Mesothelial cell of epicardium (in vitro differentiated cells): ENCODE data around the gene METTL15. TPM values are rescaled to one million over a fixed set of nuclear protein-coding genes. Genes with fewer than 3 reads are reported as not detected.
"Not testable (repeated sequence)": the region's sequence is repeated elsewhere in the genome, so short reads cannot be mapped to it uniquely, and the experiment has no call there.

Experiments
- DNase-seq, 2 experiments: peaks; one replicate each; pipeline ENCODE4 v3.0.0; 2021; ENCODE audit warnings: low spot score in 2 of 2; ENCODE audit not compliant: unreplicated experiment in 2 of 2
- H3K27ac Mint-ChIP-seq: 2 replicates; pipeline ENCODE4 v1.8.0; 2021; ENCODE audit warnings: mixed read lengths
- H3K27me3 Mint-ChIP-seq: 2 replicates; pipeline ENCODE4 v1.8.0; 2021; ENCODE audit warnings: low read depth, mixed read lengths
- H3K36me3 Mint-ChIP-seq: 2 replicates; pipeline ENCODE4 v1.8.0; 2021; ENCODE audit warnings: mixed read lengths
- H3K4me1 Mint-ChIP-seq: 2 replicates; pipeline ENCODE4 v1.8.0; 2021; ENCODE audit warnings: mixed read lengths
- H3K4me3 Mint-ChIP-seq: 2 replicates; pipeline ENCODE4 v1.8.0; 2021; ENCODE audit warnings: mild to moderate bottlenecking, moderate library complexity, mixed read lengths
- H3K9me3 Mint-ChIP-seq: 2 replicates; pipeline ENCODE4 v1.8.0; 2021; ENCODE audit warnings: mixed read lengths
- total RNA-seq: library from RNA; stranded (reverse); gene quantifications from 3 replicates; pipeline ENCODE4 v1.2.1, GENCODE V29; 2021
- TF ChIP-seq, protein P1 (sequence below): fragments of 200-600 bp; sonication (generic); IDR thresholded peaks from one replicate; pipeline ENCODE4 v1.5.0; 2021; ENCODE audit warnings: antibody characterized with exemption; ENCODE audit not compliant: unreplicated experiment

The METTL15 gene
- total RNA-seq, 1 donor from 2014 or later, result 24.0 TPM

DNA sequence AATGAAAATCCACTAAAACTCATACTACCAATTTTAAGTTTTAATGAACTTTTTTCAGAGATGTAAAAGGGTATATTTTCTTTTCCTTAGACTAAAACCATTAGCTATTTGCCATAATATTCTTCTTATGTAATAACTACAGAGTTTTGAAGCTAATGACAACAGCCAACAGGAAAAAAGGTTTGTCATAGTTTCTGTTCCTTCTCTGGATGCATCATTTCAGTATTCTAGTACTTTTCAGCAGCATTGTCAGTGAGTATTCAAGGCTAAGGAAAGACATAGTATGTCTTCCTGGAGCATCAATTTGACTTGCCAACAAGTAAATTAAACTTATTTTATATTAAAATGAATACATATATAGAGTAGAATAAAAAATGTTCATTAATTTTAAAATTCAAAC lies 166.0 kb downstream of the METTL15 start:
- Mint-ChIP-seq H3K36me3 (peaks cover 10% of the 10 kb centered on the region), H3K27ac (no peak overlapping the region), H3K27me3 (no peaks in the 10 kb centered on the region), H3K4me1 (no peaks in the 10 kb centered on the region), H3K4me3 (no peak overlapping the region), H3K9me3 (peaks cover 11% of the 10 kb centered on the region)
- TF ChIP-seq, protein P1, sequence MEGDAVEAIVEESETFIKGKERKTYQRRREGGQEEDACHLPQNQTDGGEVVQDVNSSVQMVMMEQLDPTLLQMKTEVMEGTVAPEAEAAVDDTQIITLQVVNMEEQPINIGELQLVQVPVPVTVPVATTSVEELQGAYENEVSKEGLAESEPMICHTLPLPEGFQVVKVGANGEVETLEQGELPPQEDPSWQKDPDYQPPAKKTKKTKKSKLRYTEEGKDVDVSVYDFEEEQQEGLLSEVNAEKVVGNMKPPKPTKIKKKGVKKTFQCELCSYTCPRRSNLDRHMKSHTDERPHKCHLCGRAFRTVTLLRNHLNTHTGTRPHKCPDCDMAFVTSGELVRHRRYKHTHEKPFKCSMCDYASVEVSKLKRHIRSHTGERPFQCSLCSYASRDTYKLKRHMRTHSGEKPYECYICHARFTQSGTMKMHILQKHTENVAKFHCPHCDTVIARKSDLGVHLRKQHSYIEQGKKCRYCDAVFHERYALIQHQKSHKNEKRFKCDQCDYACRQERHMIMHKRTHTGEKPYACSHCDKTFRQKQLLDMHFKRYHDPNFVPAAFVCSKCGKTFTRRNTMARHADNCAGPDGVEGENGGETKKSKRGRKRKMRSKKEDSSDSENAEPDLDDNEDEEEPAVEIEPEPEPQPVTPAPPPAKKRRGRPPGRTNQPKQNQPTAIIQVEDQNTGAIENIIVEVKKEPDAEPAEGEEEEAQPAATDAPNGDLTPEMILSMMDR, result no peak
- DNase-seq, result no peak

DNA sequence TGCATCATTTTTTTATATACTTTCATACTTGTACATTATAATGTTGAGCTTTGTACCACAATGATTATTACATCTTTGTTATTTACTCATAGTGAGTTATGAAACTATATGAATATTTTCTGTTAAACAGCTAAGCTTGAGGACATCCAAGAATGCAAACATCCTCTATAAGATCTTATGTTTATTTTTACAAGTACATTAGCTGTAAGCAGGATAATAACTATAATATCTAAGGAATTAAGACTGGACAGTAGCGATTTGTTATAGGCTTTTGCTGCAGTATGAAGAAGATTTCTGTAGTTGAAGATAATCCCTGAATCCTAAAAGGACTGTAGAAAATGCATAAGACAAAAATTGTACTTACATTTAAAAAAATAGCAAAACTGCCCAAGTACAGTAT lies 176.0 kb downstream of the METTL15 start:
- Mint-ChIP-seq H3K27ac (no peak overlapping the region), H3K27me3 (no peaks in the 10 kb centered on the region), H3K36me3 (peaks cover 8% of the 10 kb centered on the region), H3K9me3 (peaks cover 9% of the 10 kb centered on the region), H3K4me3 (no peak overlapping the region), H3K4me1 (no peaks in the 10 kb centered on the region)
- no peak for DNase-seq
- TF ChIP-seq, protein P1, result no peak

DNA sequence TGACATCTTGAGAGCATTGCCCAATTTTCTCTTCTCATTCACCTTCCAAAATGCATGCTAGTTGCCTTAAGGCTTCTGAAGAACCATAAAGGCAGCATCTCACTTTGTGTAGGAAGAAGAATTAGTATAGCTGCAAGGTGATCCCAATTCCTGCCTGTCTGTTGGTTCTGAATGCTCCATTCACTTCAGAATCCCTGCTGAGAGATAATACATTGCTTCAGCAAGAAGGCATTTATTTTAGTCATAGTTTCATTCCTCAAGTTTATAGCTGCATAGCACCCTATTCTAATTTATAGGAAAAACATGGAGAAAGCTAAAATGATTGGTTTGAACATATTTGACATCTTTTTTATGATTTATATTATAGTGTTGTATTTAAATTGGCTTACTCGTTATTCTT lies 181.3 kb downstream of the METTL15 start:
- no peaks in the 10 kb centered on the region for H3K27me3 Mint-ChIP-seq
- no peaks in the 10 kb centered on the region for H3K4me1 Mint-ChIP-seq
- H3K4me3 Mint-ChIP-seq, result no peak overlapping the region
- H3K27ac Mint-ChIP-seq, result no peak overlapping the region
- TF ChIP-seq, protein P1, result no peak
- H3K9me3 Mint-ChIP-seq, result no peaks in the 10 kb centered on the region
- peaks cover 17% of the 10 kb centered on the region for H3K36me3 Mint-ChIP-seq
- DNase-seq, result no peak

DNA sequence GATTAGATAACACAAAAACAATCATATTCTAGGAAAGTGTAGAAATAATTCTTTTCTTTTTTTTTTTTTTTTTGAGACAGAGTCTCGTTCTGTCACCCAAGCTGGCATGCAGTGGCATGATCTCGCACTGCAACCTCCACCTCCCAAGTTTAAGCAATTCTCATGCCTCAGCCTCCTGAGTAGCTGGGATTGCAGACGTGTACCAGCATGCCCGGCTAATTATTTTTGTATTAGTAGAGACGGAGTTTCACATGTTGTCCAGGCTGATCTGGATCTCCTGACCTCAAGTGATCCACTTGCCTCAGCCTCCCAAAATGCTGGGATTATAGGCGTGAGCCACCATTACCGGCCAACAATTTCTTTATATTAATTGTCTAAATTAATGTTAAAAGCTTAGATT lies 182.8 kb downstream of the METTL15 start:
- not testable (repeated sequence) for H3K27me3 Mint-ChIP-seq, H3K4me3 Mint-ChIP-seq

DNA sequence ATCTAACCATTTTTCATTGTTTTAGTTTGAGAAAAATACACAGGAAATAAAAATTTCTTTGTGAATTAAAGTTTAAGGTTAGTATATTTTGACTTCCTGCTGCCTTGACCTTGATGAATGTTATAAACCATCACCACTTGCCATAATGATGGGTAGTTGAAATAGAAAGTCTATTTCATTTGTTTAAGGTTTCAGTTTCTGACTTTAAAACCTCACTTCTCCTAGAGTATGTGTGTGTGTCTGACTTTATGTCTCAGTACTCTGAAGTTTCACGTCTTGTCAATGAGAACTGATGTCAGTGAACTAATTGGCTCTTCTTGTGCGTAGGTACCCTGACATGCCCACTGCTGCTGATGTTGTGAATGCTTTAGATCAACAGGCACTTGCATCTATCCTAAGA lies 188.2 kb downstream of the METTL15 start:
- DNase-seq, result no peak
- Mint-ChIP-seq H3K27ac (no peak overlapping the region), H3K36me3 (peaks cover 23% of the 10 kb centered on the region), H3K4me3 (no peak overlapping the region), H3K27me3 (no peaks in the 10 kb centered on the region), H3K9me3 (no peaks in the 10 kb centered on the region), H3K4me1 (no peaks in the 10 kb centered on the region)
- TF ChIP-seq, protein P1, result no peak

More for the DNA sequence above, 182.8 kb downstream of the METTL15 start:
- peaks cover 17% of the 10 kb centered on the region for H3K36me3 Mint-ChIP-seq
- not testable (repeated sequence) for H3K9me3 Mint-ChIP-seq, H3K4me1 Mint-ChIP-seq, DNase-seq, H3K27ac Mint-ChIP-seq

DNA sequence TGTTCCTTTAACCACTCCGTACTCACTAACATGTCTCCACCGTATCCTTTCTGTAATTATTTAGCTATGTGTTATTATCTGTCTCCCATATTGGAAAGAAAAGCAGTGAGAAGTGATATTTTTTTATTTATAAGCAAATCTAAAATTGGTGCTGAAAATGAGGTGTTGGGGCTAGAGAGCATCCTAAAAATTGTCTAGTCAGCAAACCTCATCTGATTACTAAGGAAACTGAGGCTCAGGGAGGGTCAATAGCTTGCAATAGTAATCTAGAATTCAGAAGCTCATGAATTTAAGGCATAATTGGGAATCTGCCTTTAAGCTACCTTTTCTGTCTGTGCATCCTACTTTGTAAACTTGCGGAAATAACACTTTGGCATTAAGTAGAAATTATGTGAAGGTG lies 190.0 kb downstream of the METTL15 start:
- Mint-ChIP-seq H3K36me3 (peaks cover 21% of the 10 kb centered on the region), H3K4me1 (no peaks in the 10 kb centered on the region), H3K4me3 (no peak overlapping the region), H3K9me3 (no peaks in the 10 kb centered on the region), H3K27ac (no peak overlapping the region), H3K27me3 (no peaks in the 10 kb centered on the region)
- DNase-seq, result no peak
- TF ChIP-seq, protein P1, result no peak
